Right cardiac atrium (tissue), 5 donors: ENCODE results near the gene ATF6B. TPM values are rescaled to one million over a fixed set of nuclear protein-coding genes. Genes with fewer than 3 reads are reported as not detected.
"Not testable (repeated sequence)": the region's sequence is repeated elsewhere in the genome, so short reads cannot be mapped to it uniquely, and the experiment has no call there.

Experiments used
- ATAC-seq, 2 donors: fragments of 200-7000 bp; cut with Tn5 transposase; one replicate each; pipeline versions ENCODE4 v1.8.0 to v1.9.1; 2020; ENCODE audit warnings: moderate library complexity in 2 of 2, mild to moderate bottlenecking in 1 of 2
- DNase-seq, 3 donors: peaks; one replicate each; pipeline ENCODE4 v3.0.0-alpha.2; 2020
- H3K27ac ChIP-seq: one replicate; pipeline ENCODE4 v1.5.1; 2013; ENCODE audit warnings: mild to moderate bottlenecking, low read length, control low read depth, moderate library complexity
- H3K27me3 ChIP-seq: one replicate; pipeline ENCODE4 v1.6.1; 2013; ENCODE audit not compliant: control insufficient read depth, insufficient read depth
- H3K4me1 ChIP-seq: one replicate; pipeline ENCODE4 v1.6.1; 2013; ENCODE audit warnings: low read length; ENCODE audit not compliant: control insufficient read depth, insufficient read depth
- H3K4me3 ChIP-seq: one replicate; pipeline ENCODE4 v1.5.1; 2013; ENCODE audit warnings: low read length, control low read depth
- H3K9me3 ChIP-seq: one replicate; pipeline ENCODE4 v1.6.1; 2013; ENCODE audit warnings: low read length; ENCODE audit not compliant: control insufficient read depth
- WGBS: extraction: QIAGEN DNeasy Blood & Tissue Kit; methylation state at CpG from one replicate; pipeline ENCODE4 v1.1.7; 2013; 5-methylcytosine and 5-hydroxymethylcytosine counted together
- intact Hi-C, 4 donors: fragments of 100-400 bp; cut with DNase I; formaldehyde crosslinking; loops; one replicate each; pipeline versions ENCODE4 v1.11.0 to v1.14.0; 2022 to 2023
- polyA plus RNA-seq: library from polyadenylated mRNA; stranded (reverse); fragments of 200-250 nt; gene quantifications from one replicate; pipeline ENCODE4 v1.2.3, GENCODE V29; 2013
- total RNA-seq, 4 donors: library from RNA; stranded (reverse); fragmentation: NEBNext Ultra II Directional; extraction: Animal tissue kit (Norgen Biotek cat#: 25700); gene quantifications; one replicate each; pipeline ENCODE4 v1.2.1, GENCODE V29; 2021
- donor health status: healthy with polysubstance abuse.
- donor health status: DM: no; HTN: yes; CAD: no.
- donor health status: DM: no; HTN: no; CAD: no.
- donor health status: DM: no; HTN: yes; CAD: no; lungs with severe emphysema.
- donor health status: DM: yes; HTN: yes; CAD: no.

The ATF6B gene
- total and polyA plus RNA-seq, 5 donors = 29.2 to 44.9 (median 38.4) TPM

GRCh38 chr6:32146687-32147086, 18.6 kb upstream of the ATF6B start:
- Histone ChIP-seq H3K27me3 (no peaks in the 10 kb centered on the region), H3K4me3 (no peak overlapping the region), H3K9me3 (no peaks in the 10 kb centered on the region), H3K27ac (no peak overlapping the region), H3K4me1 (no peaks in the 10 kb centered on the region)
- WGBS = 30% methylated on average over 4 of the region's 4 CpGs
- no peak for ATAC-seq
- DNase-seq = no peak
- intact Hi-C loops = no loop called here

- intact Hi-C loops = no loop called here
- 39% methylated on average over 1 of the region's 1 CpG for WGBS
- no peaks in the 10 kb centered on the region for H3K4me1 ChIP-seq
Observed at GRCh38 chr6:32146287-32146686, 18.2 kb upstream of the ATF6B start.

GRCh38 chr6:32144238-32144637, 16.2 kb upstream of the ATF6B start:
- H3K4me1 ChIP-seq, H3K9me3 ChIP-seq, ATAC-seq, DNase-seq, H3K27ac ChIP-seq, H3K27me3 ChIP-seq, intact Hi-C loops, H3K4me3 ChIP-seq: not testable (repeated sequence)
- WGBS = 81% methylated on average over 7 of the region's 7 CpGs

More at GRCh38 chr6:32146287-32146686, 18.2 kb upstream of the ATF6B start:
- ATAC-seq = no peak
- DNase-seq = no peak
- no peak overlapping the region for H3K4me3 ChIP-seq
- no peak overlapping the region for H3K27ac ChIP-seq
- no peaks in the 10 kb centered on the region for H3K9me3 ChIP-seq
- H3K27me3 ChIP-seq = no peaks in the 10 kb centered on the region

GRCh38 chr6:32140420-32141046, 12.5 kb upstream of the ATF6B start:
- intact Hi-C loops = no loop called here
- no peaks in the 10 kb centered on the region for H3K9me3 ChIP-seq
- DNase-seq (no peak), ATAC-seq (no peak)
- H3K27ac ChIP-seq = no peak overlapping the region
- H3K4me3 ChIP-seq = no peak overlapping the region
- H3K27me3 ChIP-seq = no peaks in the 10 kb centered on the region
- no peaks in the 10 kb centered on the region for H3K4me1 ChIP-seq
- 48% methylated on average over 5 of the region's 5 CpGs for WGBS

- Histone ChIP-seq H3K27ac (no peak overlapping the region), H3K27me3 (no peaks in the 10 kb centered on the region), H3K4me1 (no peaks in the 10 kb centered on the region), H3K4me3 (no peak overlapping the region), H3K9me3 (no peaks in the 10 kb centered on the region)
- no peak for ATAC-seq
- 51% methylated on average over 5 of the region's 5 CpGs for WGBS
- DNase-seq = no peak
- intact Hi-C loops = no loop called here
Observed at GRCh38 chr6:32139590-32139989, 11.5 kb upstream of the ATF6B start.

GRCh38 chr6:32137454-32137853, 9.4 kb upstream of the ATF6B start:
- Histone ChIP-seq H3K4me1 (no peaks in the 10 kb centered on the region), H3K9me3 (no peaks in the 10 kb centered on the region), H3K27ac (no peak overlapping the region), H3K4me3 (no peak overlapping the region), H3K27me3 (no peaks in the 10 kb centered on the region)
- DNase-seq (no peak), ATAC-seq (no peak)
- intact Hi-C loops = no loop called here

GRCh38 chr6:32133786-32134185, 5.7 kb upstream of the ATF6B start:
- no peak for ATAC-seq
- peaks cover 8% of the 10 kb centered on the region for H3K4me1 ChIP-seq
- H3K4me3 ChIP-seq = no peak overlapping the region
- DNase-seq = no peak
- WGBS = 71% methylated on average over 4 of the region's 4 CpGs
- intact Hi-C loops = no loop called here
- no peaks in the 10 kb centered on the region for H3K27me3 ChIP-seq
- no peak overlapping the region for H3K27ac ChIP-seq
- no peaks in the 10 kb centered on the region for H3K9me3 ChIP-seq

- DNase-seq = no peak
- intact Hi-C loops = no loop called here
- ATAC-seq = no peak
- Histone ChIP-seq H3K4me1 (peaks cover 17% of the 10 kb centered on the region), H3K27ac (no peak overlapping the region), H3K4me3 (no peak overlapping the region), H3K27me3 (no peaks in the 10 kb centered on the region), H3K9me3 (no peaks in the 10 kb centered on the region)
Observed at GRCh38 chr6:32132110-32132509, 4.1 kb upstream of the ATF6B start.

- ATAC-seq = no peak
- intact Hi-C loops = no loop called here
Observed at GRCh38 chr6:32131439-32131948, 3.4 kb upstream of the ATF6B start.

GRCh38 chr6:32129297-32130088, 1.4 kb upstream of the ATF6B start:
- Histone ChIP-seq H3K27ac (peak overlapping the region; percentile 98), H3K4me3 (peak overlapping the region; percentile 79), H3K9me3 (no peaks in the 10 kb centered on the region), H3K27me3 (no peaks in the 10 kb centered on the region), H3K4me1 (peaks cover 21% of the 10 kb centered on the region)
- WGBS = 34% methylated on average over 22 of the region's 22 CpGs
- ATAC-seq = peak; percentile 59 to 66
- intact Hi-C loops = loop anchor here in 2 of 4 donors (5.0 to 10.0 kb wide), 2 partner anchors 45 to 68 kb away; partner anchors contain the start of genes AGPAT1 (in 1 of the 2) and RNF5 (in 1 of the 2)
- DNase-seq = peak in 1 of 3 donors; percentile 94

More at GRCh38 chr6:32131439-32131948, 3.4 kb upstream of the ATF6B start:
- peaks cover 21% of the 10 kb centered on the region for H3K4me1 ChIP-seq
- 88% methylated on average over 14 of the region's 14 CpGs for WGBS
- no peaks in the 10 kb centered on the region for H3K9me3 ChIP-seq
- no peaks in the 10 kb centered on the region for H3K27me3 ChIP-seq
- no peak for DNase-seq
- H3K27ac ChIP-seq = no peak overlapping the region
- no peak overlapping the region for H3K4me3 ChIP-seq

- peak in 1 of 3 donors; percentile 62 for DNase-seq
- no peak for ATAC-seq
- Histone ChIP-seq H3K27ac (peak overlapping the region; percentile 68), H3K27me3 (no peaks in the 10 kb centered on the region), H3K4me3 (peak overlapping the region; percentile 30), H3K9me3 (no peaks in the 10 kb centered on the region), H3K4me1 (peaks cover 21% of the 10 kb centered on the region)
- WGBS = 88% methylated on average over 13 of the region's 13 CpGs
- intact Hi-C loops = loop anchor here in 2 of 4 donors (5.0 to 10.0 kb wide), 2 partner anchors 46 to 68 kb away; partner anchors contain the start of genes AGPAT1 (in 1 of the 2) and RNF5 (in 1 of the 2)
Observed at GRCh38 chr6:32128751-32129296, 778 bp upstream of the ATF6B start.
